Measurements from ENCODE around the gene FKBP4. TPM values are rescaled to one million over a fixed set of nuclear protein-coding genes. Genes with fewer than 3 reads are reported as not detected.

The FKBP4 gene
- total and polyA plus RNA-seq, 9 of the 15 experiments (the other 6 are each of a cell fraction or from before 2014, with no cell fraction given), result 16.3 to 154 (median 90.1) TPM

GRCh38 chr12:2794191-2794735 is 507 bp upstream of the FKBP4 start:
- Histone ChIP-seq H3K4me3 (peak overlapping the region; percentile 70; the same call in 1 of the 2 replicates), H3K9me3 (replicated peaks; ENCODE audit: control insufficient read depth, insufficient read depth, low read depth, low read length) (no peaks in the 10 kb centered on the region), H3K4me1 (replicated peaks in 1 of 2; ENCODE audit: control insufficient read depth in 2 of 2, insufficient read depth in 2 of 2, low read length in 2 of 2) (peaks cover 18 to 38% of the 10 kb centered on the region in 2 experiments; a peak in 4 of 5 replicates), H3K9ac (ENCODE audit: insufficient read depth in 1 of 2, low read depth in 2 of 2, low read length in 2 of 2) (peak overlapping the region in 1 of 2 experiments; percentile 51; a peak in 1 of 4 replicates), H3K27ac (ENCODE audit: extremely low read depth, low read depth, low read length) (peak overlapping the region; percentile 68; the same call in 1 of the 3 replicates), H3K9me1 (ENCODE audit: control insufficient read depth, insufficient read depth, low read length) (no peaks in the 10 kb centered on the region), H2AFZ (ENCODE audit: low read depth, low read length) (0 out of 2 replicates have a peak overlapping the region, but pooled peaks have one; percentile 12), H3K36me3 (ENCODE audit: control insufficient read depth, insufficient read depth, low read length) (peaks cover 34% of the 10 kb centered on the region), H3K27me3 (ENCODE audit: control insufficient read depth in 2 of 2, insufficient read depth in 2 of 2, low read length in 2 of 2) (no peaks in the 10 kb centered on the region), H4K20me1 (replicated peaks; ENCODE audit: control insufficient read depth, insufficient read depth, low read length) (peaks cover 20% of the 10 kb centered on the region; the same call in 1 of the 2 replicates), H3K79me2 (ENCODE audit: control insufficient read depth, insufficient read depth, low read length) (peaks cover 40% of the 10 kb centered on the region), H3K4me2 (ENCODE audit: insufficient read depth, low read length) (no peak overlapping the region; the same call in 1 of the 2 replicates)
- ChIA-PET POLR2A (interaction anchor here (0.5 to 1.0 kb wide), 2 partner anchors 9 to 382 kb away, joined by 3 read pairs; no protein-coding TSS in a partner anchor), CTCF (ENCODE audit: low intra/inter-chr PET ratio) (no interaction called here)
- TSS peak; percentile 74 for BruUV-seq (replicated peaks)
- WGBS (ENCODE audit: insufficient coverage, low coverage, missing lambda C conversion rate), result 64% methylated on average over 9 of the region's 49 CpGs
- in situ Hi-C loops (cut with MboI), result no loop called here
- TF ChIP-seq ZSCAN29 (IDR thresholded peaks at IDR 0.05) (0 out of 2 replicates have a peak, but pooled peaks have one; percentile 33), MBD1 (CRISPR knock-in tag; IDR thresholded peaks at IDR 0.05) (0 out of 2 replicates have a peak, but pooled peaks have one; percentile 5), ZNF668 (CRISPR knock-in tag; IDR thresholded peaks at IDR 0.05) (no peak), ZBTB33 (CRISPR knock-in tag; IDR thresholded peaks at IDR 0.05) (peak; percentile 90)
- no peak for FAIRE-seq
- DNase-seq (ENCODE audit: extremely low read depth in 1 of 4, low spot score in 3 of 4), result peak in 1 of 4 experiments; percentile 14
- ATAC-seq, result no peak; the same call in 2 of the 3 replicates
- intact Hi-C loops (cut with micrococcal nuclease), result no loop called here
